Smooth muscle cell (in vitro differentiated cells): ENCODE measurements around the gene COMT. TPM values are rescaled to one million over a fixed set of nuclear protein-coding genes. Genes with fewer than 3 reads are reported as not detected.

Source experiments
- DNase-seq: peaks from one replicate; lab custom pipeline; 2025; ENCODE audit not compliant: unreplicated experiment; lab: John Stamatoyannopoulos, UW
- H2AFZ ChIP-seq: fragments of 200-600 bp; sonication (generic); 2 replicates; pipeline ENCODE4 v1.6.0; 2016; ENCODE audit warnings: antibody characterized with exemption, low read depth, mild to moderate bottlenecking
- H3F3A ChIP-seq: fragments of 200-600 bp; sonication (generic); 2 replicates; pipeline ENCODE4 v1.6.0; 2017; ENCODE audit warnings: antibody characterized with exemption, low read depth
- H3K27ac ChIP-seq: fragments of 200-600 bp; sonication (generic); 2 replicates; pipeline ENCODE4 v1.5.1; 2016; ENCODE audit warnings: low read depth, mild to moderate bottlenecking
- H3K27me3 ChIP-seq: fragments of 200-600 bp; sonication (generic); 2 replicates; pipeline ENCODE4 v1.6.1; 2016; ENCODE audit warnings: low read depth, mild to moderate bottlenecking
- H3K36me3 ChIP-seq: fragments of 200-600 bp; sonication (generic); 2 replicates; pipeline ENCODE4 v1.5.1; 2016; ENCODE audit warnings: low read depth
- H3K4me1 ChIP-seq: fragments of 200-600 bp; sonication (generic); 2 replicates; pipeline ENCODE4 v1.5.1; 2016; ENCODE audit warnings: low read depth
- H3K4me2 ChIP-seq: fragments of 200-600 bp; sonication (generic); 2 replicates; pipeline ENCODE4 v1.6.0; 2016; ENCODE audit warnings: mild to moderate bottlenecking
- H3K4me3 ChIP-seq: fragments of 200-600 bp; sonication (generic); 2 replicates; pipeline ENCODE4 v1.5.1; 2016; ENCODE audit warnings: mild to moderate bottlenecking
- H3K79me2 ChIP-seq: fragments of 200-600 bp; sonication (generic); 2 replicates; pipeline ENCODE4 v1.6.0; 2016; ENCODE audit warnings: low read depth, mild to moderate bottlenecking
- H3K9ac ChIP-seq: fragments of 200-600 bp; sonication (generic); 2 replicates; pipeline ENCODE4 v1.6.0; 2016; ENCODE audit warnings: low read depth
- H3K9me3 ChIP-seq: fragments of 200-600 bp; sonication (generic); replicated peaks from 2 replicates; pipeline ENCODE4 v1.5.1; 2016; ENCODE audit warnings: low read depth
- H4K20me1 ChIP-seq: fragments of 200-600 bp; sonication (generic); 2 replicates; pipeline ENCODE4 v1.6.0; 2016; ENCODE audit warnings: low read depth
- WGBS: methylation state at CpG from one replicate; pipeline ENCODE4 v1.1.7; 2016; ENCODE audit warnings: low lambda C conversion rate; 5-methylcytosine and 5-hydroxymethylcytosine counted together
- polyA plus RNA-seq: library from polyadenylated mRNA; unstranded; fragments of >200 nt; fragmentation: Nextera tagmentation; extraction: Ambion mirVana; gene quantifications from 2 replicates; pipeline ENCODE4 v1.2.1, GENCODE V29; 2016
- total RNA-seq: library from RNA; depleted of rRNA; stranded (reverse); fragments of >200 nt; gene quantifications from 2 replicates; pipeline ENCODE4 v1.2.3, GENCODE V29; 2014
- TF ChIP-seq, protein P1 (sequence below): fragments of 200-600 bp; sonication (generic); IDR thresholded peaks from 2 replicates; pipeline ENCODE4 v1.5.1; 2017; ENCODE audit warnings: borderline replicate concordance, mild to moderate bottlenecking, antibody characterized with exemption; ENCODE audit not compliant: insufficient read depth, poor library complexity, severe bottlenecking

The COMT gene
- total and polyA plus RNA-seq, 2 experiments from 2014 or later, result 4.1 to 6.2 TPM

- H3K27me3 ChIP-seq, result no peaks in the 10 kb centered on the region
- H3K4me3 ChIP-seq, result no peak overlapping the region
- peaks cover 10% of the 10 kb centered on the region for H3K9me3 ChIP-seq
- no peaks in the 10 kb centered on the region for H3K36me3 ChIP-seq
- H2AFZ ChIP-seq, result no peak overlapping the region
- no peak for DNase-seq
- TF ChIP-seq, protein P1, sequence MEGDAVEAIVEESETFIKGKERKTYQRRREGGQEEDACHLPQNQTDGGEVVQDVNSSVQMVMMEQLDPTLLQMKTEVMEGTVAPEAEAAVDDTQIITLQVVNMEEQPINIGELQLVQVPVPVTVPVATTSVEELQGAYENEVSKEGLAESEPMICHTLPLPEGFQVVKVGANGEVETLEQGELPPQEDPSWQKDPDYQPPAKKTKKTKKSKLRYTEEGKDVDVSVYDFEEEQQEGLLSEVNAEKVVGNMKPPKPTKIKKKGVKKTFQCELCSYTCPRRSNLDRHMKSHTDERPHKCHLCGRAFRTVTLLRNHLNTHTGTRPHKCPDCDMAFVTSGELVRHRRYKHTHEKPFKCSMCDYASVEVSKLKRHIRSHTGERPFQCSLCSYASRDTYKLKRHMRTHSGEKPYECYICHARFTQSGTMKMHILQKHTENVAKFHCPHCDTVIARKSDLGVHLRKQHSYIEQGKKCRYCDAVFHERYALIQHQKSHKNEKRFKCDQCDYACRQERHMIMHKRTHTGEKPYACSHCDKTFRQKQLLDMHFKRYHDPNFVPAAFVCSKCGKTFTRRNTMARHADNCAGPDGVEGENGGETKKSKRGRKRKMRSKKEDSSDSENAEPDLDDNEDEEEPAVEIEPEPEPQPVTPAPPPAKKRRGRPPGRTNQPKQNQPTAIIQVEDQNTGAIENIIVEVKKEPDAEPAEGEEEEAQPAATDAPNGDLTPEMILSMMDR, result no peak
- no peak overlapping the region for H3K9ac ChIP-seq
- H3K4me2 ChIP-seq, result no peak overlapping the region
- no peak overlapping the region for H3K27ac ChIP-seq
- no peaks in the 10 kb centered on the region for H4K20me1 ChIP-seq
- peaks cover 33% of the 10 kb centered on the region for H3K4me1 ChIP-seq
- H3K79me2 ChIP-seq, result no peaks in the 10 kb centered on the region
- peaks cover 10% of the 10 kb centered on the region for H3F3A ChIP-seq
- WGBS, result 49% methylated on average over 8 of the region's 8 CpGs
These were observed 57.6 kb downstream of the COMT start for GRCh38 chr22:19998991-19999820.

DNA sequence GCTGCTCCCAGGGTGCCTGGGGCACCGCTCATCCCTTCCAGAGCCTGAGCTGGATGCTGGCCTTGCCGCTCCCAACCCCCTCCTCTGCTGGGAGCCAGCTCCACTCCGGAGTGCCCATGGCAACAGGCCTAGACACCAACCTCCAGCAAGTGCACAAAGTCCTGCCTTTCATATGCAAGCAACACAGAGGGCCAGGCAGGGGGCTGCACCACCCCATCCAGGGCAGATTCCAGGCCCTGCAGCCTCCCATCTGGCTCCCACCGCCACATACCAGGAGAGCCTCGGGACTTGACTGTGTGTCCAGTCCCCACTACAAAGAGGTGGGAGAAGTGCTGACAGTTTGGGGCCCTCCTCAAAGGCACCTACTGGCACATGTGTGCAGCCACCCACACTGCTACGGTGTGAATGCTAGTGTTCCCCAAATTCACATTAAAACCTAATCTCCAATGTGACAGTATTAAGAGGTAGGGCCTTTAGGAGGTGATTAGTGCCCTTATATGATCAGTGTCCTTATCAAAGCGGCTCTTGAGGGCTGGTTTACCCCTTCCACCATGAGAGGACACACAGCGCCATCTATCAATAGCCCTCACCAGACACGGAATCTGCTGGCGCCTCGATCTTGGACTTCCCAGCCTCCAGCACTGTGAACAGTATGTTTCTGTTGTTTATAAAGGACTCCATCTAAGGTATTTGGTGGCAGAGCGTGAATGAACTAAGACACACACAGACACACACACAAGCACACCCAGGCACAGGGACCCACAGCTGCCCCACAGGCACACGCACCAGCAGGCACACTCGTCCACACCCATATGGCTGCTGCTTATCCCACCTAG lies 58.9 kb downstream of the COMT start:
- no peak for DNase-seq
- WGBS, result 66% methylated on average over 14 of the region's 14 CpGs
- no peaks in the 10 kb centered on the region for H3K36me3 ChIP-seq
- H3K9ac ChIP-seq, result no peak overlapping the region
- no peak overlapping the region for H3K4me3 ChIP-seq
- H3K4me2 ChIP-seq, result peak overlapping the region; percentile 15
- H3K4me1 ChIP-seq, result peaks cover 33% of the 10 kb centered on the region
- no peaks in the 10 kb centered on the region for H3K79me2 ChIP-seq
- no peaks in the 10 kb centered on the region for H3K27me3 ChIP-seq
- H3K9me3 ChIP-seq, result peaks cover 16% of the 10 kb centered on the region
- no peak overlapping the region for H3K27ac ChIP-seq
- H4K20me1 ChIP-seq, result no peaks in the 10 kb centered on the region
- no peak overlapping the region for H2AFZ ChIP-seq
- peaks cover 10% of the 10 kb centered on the region for H3F3A ChIP-seq
- TF ChIP-seq, protein P1, result no peak

GRCh38 chr22:20001082-20001638 lies 59.6 kb downstream of the COMT start:
- no peak for DNase-seq
- H3K9me3 ChIP-seq, result peaks cover 16% of the 10 kb centered on the region
- 72% methylated on average over 11 of the region's 11 CpGs for WGBS
- no peak overlapping the region for H3K9ac ChIP-seq
- TF ChIP-seq, protein P1, result no peak
- H3K4me3 ChIP-seq, result no peak overlapping the region
- H2AFZ ChIP-seq, result no peak overlapping the region
- H3K4me1 ChIP-seq, result peaks cover 33% of the 10 kb centered on the region
- H3K27me3 ChIP-seq, result no peaks in the 10 kb centered on the region
- H3K27ac ChIP-seq, result no peak overlapping the region
- H3F3A ChIP-seq, result peaks cover 10% of the 10 kb centered on the region
- H3K4me2 ChIP-seq, result no peak overlapping the region
- no peaks in the 10 kb centered on the region for H3K36me3 ChIP-seq
- H4K20me1 ChIP-seq, result no peaks in the 10 kb centered on the region
- H3K79me2 ChIP-seq, result no peaks in the 10 kb centered on the region
